Fibroblast of peridontal ligament (primary cell): ENCODE data around the gene BCL2.
"Not testable (repeated sequence)": the region's sequence is repeated elsewhere in the genome, so short reads cannot be mapped to it uniquely, and the experiment has no call there.

ENCODE experiments used
- DNase-seq: peaks from one replicate; pipeline ENCODE4 v3.0.0-alpha.2; 2010; ENCODE audit errors: extremely low read depth

The BCL2 gene

DNA sequence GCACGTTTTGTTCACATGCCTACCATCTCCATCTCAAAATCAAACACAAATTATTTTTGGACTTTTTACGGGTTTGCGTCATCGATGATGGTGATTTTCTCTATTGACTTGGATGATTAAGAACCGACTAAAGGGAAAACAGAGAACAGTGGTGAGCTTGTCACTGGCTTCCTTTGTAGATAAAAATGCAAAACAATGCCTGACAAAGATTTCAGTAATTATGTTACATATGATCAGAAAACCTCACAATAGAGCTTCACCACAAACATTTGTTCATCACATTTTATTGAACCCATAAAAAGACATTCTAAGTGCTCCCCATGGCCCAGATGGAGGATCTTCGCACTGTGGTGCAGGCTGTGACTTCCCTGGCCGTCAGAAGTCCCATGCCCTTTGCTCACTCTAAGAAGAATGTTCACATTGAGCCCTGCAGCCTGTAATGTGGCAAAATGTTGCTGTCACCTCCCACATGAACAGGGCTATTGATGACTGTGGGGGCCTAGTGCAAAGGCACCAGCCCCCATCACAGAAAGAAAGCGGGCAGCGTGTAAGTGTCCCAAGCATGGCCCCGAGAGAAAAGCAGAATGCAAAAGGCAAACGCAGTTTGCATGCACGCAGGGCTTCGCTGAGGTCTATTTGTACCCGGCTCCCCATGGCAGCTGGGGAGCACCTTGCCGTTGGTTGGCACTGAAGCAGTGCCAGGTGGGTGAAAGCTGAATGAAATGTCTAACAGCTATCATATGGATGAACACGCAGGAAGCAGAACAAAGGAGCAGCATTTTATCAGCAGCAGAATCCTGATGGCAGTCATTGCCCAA is 60.6 kb downstream of the BCL2 start:
- no peak for DNase-seq

DNA sequence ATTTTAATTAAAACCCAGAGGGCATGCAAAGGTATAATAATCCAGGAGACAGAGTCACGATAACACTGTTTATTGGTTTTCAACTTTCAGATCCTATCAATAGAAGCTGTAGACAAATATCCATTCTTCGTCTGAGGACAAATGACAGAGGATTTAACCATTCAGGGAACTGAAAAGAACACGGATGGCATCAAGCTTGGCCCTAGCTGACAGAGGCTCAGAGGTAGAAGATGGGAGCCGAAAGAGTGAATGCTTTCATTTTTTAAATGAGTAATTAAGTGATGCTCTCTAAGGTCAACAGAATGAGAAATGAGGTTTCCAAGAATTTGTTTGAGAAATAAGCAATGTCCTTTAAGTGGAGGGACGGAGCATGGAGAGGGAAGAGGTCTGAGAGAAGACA is 62.1 kb downstream of the BCL2 start:
- no peak for DNase-seq

DNA sequence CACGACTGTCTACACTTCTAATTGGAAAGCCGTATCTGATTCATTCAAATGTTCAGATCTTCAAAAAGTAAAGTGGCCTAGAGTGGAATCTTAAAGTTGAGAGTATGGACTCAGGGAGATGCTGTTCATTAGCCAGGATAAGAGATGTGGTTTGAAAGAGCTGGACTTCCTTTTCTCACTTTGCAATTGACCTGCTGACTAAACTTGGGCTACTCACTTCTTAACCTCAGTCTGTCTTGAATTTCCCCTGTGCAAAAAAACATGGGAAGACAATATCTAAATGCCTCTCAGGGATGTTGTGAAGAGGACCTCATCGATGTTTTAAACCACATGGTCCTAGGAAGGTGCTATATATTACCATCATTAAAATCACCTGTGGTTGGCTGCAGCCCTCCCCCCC is 64.1 kb downstream of the BCL2 start:
- DNase-seq, result no peak

DNA sequence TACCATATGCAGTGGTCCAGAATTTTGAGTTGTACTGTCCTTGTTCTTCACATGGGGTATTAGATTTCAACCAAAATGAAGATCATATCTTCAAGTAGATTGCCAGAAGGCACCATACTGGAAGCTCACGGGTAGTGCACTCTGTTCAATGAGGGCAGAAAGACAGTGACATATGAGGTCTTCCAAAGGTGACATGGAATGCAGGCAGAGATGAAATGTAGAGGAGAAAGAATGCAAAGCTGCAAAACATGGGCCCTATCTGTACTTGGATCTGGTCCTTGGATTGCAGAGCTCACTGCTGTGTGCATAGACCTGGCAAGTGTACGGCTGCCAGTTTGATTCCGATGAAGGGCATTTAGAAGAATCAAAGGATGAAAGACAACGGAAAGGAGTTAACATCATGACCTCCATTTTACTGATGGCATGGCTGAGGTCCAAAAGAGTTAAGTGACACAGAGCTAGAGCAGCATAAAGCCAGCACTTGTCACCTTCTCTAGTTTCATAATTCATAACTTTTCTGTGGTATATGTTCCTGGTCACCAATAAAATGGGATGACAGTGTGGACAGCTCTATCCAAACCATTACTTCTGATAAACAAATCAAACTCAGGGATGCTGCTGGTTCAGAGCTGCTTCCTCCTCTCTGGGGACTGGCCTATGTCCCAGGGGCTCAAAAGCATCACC is 64.7 kb downstream of the BCL2 start:
- DNase-seq, result no peak

DNA sequence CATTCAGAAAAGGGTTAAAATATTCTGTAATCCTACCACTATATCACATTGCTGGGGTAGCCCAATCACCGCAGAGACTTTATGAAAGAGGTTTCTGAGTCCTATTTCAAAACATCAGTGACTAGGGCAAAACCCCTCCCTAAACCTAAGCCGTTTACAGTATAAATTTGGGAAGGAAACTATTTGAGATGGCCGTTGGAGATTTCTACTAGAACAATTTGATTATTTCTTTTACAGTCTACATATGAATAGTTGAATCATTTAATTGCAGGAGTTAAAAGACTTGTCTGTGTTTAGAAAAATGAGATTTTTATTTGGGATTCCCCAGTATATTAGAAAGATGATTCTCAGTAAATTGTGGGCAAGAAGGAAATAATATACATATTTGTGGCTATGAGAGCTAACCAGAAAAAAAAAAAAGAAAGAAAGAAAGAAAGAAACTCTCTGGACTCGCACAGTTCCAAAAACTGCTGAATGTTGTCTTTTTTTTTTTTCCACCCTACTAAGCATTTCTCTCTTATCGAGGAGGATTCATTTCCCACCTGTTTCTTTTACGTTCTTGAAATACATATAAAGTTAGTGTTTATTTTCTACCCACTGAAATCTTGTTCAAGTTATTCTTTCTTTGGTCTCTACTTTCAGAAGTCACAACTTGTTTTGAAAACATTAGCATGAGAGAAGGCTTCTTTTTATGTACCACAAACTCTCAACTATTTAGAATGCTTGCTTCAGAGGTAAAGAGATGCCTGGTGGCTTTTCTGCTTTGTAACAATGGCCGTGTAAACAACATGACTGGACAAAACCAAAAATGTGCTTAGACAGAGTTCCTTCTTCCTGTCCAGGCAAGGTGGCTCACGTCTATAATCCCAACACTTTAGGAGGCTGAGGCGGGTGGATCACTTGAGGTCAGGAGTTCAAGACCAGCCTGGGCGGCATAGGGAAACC is 65.9 kb downstream of the BCL2 start:
- DNase-seq, result peak; percentile 89

DNA sequence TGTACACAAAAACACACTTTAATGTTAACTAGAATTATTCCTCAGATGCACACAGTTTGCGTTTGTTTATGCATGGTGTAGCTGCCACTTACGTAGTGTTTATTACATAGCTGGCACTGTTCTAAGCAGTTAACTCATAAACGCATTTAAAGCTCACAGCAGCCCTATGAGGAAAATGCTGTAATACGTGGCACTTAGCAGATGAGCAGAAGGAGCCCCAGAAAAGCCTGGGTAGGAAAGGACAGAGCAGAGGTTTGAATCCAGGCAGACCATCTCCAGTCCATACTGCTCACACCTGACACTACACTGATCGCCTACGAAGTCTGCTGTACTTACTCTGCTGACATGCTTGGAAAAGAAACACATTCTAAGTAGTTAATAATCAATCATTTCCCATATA is 66.6 kb downstream of the BCL2 start:
- DNase-seq, result no peak

DNA sequence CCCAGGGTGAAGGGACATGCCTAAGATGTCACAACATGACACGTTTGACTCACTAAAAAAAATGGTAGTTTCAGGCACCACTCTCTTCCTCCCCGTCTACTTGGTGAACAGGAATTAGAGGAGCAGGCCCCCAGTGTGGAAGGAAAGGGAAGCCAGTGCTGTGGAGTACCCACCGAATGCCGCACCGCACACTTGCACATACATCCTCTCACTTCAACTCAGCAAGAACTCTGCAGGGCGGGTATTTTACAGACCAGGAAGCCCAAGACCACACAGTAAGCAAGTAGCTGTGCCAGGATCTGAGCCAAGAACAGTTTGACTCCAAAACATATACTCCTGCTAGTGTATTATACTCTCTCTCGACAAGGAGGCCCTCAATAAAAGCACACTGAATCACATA is 69.8 kb downstream of the BCL2 start:
- DNase-seq, result no peak

DNA sequence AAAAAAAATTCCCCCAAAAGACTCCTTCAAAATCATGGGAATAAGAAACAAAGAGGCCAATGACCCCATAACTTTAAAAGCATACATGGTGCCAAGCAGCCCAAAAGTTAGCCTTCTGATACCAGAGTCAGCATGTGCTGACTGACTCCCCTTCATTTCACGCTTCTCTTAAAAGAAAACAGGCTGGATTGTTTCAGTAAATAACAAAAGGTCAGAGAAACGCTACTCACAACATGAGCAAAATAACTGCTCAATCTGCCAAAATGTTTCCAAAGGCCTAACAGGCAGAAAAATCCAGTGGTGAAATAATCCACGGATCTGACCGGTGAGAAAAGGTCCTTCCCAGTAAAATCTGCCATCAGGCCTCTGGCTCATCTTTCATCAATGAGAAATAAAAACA is 71.6 kb downstream of the BCL2 start:
- DNase-seq, result no peak

DNA sequence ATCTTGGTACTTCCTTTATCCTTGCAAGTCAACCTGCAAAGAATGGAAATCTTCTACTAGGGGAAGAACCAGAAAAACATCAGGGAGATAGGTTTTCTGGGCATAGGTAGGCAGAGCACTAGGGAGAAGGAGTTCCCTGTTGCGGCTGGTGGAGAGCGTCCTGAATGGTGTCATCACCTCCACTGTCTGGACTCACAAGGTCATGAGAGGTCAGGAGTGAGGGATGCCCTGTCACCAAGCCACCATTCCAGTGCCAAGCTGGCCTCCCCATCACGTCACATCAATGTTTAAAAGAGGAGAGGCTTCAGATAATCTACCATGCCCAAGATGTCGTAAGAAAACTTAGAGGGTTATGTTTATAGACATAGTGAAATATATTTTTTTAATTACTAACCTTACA is 72.1 kb downstream of the BCL2 start:
- no peak for DNase-seq

DNA sequence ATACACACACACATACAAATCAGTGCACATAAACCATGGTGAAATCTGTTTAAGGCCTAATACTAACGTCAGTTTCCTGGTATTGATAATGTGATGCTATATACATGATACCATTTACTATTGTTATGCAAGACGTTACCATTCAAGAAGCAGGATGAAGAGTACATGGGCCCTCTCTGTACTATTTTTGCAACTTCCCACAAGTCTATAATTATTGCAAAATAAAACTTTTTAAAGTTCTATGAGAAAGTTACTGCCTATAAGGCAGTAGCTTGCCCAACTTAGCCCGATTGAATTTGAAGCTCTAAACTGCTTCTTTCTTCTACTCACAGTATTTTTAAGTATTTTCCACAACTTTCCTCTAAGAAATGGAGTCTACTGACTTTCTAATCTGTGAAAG is 74.0 kb downstream of the BCL2 start:
- no peak for DNase-seq

DNA sequence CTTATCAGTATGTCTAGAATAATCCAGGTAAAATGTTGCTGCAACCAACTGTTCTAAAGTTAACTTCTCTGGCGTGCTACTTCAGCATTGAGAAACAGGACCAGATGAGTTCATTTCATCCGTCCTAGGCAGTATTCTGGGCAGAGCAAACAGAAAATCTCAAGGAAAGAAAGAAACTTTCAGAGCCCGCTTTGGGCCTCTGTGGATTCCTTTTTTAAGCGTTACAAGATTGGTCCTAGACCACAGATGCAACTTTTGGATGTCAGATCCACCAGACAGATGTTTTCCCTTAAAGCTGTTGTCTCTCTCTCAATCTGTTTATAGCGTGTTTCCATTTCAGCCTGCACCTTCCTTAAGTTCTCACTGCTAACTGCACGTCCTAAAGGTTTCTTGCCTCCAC is 75.0 kb downstream of the BCL2 start:
- peak; percentile 67 for DNase-seq

DNA sequence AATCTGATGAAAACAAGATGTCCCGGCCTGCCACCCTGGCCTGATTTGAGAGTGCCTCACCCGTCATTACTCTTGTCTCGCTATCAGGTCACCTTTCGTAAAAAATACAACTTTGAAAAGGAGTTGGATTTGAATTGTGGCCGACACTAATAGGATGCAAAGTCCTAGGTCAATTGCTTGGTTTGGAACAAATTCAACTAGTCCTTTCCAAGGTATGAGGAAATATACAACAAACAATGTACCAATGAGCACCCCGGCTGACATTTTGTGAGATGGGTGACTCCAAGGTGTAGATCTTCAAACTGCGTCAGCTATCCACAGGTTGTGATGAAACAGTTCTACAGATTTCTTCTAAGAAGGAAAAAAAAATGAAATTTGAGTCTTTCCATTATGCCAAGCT is 77.8 kb downstream of the BCL2 start:
- no peak for DNase-seq

DNA sequence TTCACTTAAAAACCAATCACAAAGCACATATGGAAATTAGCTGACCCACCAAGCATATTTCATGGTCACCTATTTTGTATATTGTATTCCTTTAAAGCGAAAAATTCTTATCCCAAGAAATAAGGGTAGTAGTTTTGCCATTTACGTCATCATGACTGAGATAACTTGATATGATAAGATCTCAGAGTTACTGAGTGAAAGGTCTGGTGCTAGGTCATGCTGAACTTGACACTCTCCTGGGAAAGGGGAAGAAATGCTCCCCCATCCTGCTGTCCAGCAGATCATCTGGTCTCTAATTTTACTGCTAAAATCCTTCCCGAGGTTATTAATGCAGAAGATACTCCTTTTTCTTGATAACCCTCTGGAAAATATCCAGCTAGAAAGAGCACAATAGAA is 78.3 kb downstream of the BCL2 start:
- DNase-seq, result no peak

DNA sequence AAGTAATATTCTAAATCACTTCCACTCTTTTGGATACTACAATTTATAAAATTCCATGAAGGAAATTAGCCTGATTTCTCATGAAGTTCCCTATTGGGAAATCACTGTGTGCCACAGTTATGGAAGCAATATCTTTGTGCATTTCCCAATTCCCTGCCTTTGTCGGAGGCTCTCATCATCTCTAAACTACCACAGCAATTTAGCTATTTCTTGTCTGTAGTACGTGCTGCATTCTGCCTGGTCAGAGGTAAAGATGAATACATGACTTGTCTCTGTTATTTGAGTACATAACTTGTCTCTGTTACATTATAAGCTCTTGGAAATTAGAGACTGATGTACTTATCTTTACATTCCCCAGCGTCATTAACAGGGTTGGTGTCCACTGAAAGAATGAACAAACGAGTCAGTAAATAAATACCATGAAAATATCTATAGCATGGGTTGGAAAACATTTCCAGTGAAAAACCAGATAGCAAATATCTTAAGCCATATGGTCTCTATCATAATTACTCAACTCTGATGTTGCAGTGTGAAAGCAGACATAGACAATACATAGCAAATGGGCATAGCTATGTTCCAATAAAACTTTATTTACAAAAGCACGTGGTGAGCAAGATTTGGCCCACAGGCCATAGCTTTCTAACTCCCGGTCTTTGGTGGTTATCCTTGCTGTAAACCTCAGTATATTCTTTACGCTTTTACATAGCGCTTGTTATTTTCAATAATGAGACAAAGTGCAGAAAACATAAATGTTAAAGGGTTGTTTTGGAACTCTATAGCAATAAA is 78.8 kb downstream of the BCL2 start:
- DNase-seq, result peak; percentile 78

DNA sequence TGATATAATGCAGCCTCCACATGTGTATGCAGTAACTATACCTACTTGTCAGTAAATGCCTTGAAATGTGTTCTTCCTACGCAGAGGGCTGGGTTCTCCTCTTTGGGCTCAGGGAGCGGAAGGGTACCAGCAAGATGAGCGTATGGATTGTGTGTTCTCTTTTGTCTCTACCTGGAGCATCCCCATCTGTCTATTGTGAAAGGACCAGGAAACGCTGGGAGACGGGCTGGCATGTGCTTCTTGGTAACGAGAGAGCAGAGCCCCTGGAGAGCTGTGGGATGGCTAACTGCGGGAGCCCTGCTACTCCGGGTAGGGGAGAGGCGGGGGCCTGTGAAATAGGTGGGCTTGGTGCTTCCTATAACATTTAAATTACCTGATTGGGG is 80.9 kb downstream of the BCL2 start:
- DNase-seq, result no peak

DNA sequence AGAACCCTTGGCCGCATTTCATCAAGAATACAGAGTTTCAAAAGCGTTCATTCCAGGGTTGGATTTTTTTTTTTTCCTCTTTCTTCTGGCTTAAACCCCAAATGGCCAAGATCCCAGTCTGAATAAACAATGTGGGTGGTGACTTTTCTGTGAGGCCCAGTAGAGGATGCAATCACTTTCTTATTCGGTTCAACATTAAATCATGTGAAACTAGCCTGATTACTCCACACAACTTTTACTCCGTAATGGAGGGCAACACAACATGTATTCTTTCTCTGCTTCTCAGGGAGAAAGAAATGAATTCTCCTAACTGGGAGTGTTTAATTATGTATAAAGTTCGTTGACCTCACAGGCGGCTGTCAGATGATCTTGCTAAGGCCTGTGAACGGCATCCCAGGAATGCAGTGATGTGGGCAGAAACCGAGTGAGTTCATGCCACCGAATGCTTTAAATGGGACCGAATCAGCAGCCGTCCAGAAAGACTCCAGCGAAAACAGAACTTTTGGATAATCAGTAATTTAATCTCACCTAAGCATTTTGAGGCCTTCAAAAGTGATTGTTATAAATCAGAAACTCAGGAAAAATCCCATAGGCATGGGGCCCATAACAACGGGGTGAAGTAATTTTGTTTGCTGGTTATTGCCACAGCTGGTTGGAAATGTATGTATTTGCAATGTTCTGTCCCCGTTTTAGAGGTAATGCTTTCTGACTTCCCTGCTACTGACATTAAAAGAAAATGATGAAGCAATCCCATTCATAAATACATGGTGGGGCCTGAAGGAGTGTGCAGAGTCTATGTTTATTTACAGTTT is 81.5 kb downstream of the BCL2 start:
- peak; percentile 98 for DNase-seq

DNA sequence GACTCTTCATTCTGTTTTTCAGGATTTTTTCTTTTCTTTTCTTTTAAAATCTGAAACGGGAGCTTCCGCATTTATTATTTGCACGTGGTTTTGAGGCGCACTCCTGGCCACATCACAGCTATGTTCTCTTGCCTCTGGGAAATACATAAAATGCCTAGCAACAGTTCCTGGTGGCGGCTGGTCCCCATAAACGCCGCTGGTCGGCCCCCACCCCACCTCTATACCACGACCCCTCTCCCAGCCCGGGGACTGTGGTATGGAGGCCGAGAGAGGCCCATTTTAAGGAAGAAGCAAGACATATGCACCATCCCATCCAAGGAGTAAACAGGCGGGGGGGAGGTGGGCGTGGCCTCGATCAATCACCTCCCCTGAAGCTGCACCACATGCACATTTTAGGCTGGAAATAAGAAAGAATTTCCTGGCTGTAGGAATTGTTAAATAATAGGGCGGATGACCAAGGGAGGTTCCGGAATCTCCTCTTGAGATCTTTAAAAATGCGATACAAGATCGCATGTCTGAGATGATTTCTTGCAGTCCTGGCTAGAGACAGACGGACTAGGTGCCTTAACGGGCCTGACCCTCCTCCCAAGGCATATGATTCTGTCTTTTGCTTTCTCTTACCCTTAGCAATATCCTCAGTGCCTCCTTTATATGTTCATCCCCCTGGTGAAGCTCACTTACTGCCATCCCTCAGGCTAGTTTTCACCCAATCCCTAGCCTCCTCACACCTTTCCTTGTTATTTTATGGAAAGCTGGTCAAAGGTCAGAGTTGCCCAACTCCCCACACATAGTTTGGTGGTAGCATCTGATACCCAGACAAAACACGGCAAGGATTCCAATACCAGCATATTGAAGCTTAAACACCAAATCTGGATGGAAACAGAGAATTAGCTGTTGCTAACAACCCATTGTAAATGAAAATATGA is 82.4 kb downstream of the BCL2 start:
- no peak for DNase-seq

DNA sequence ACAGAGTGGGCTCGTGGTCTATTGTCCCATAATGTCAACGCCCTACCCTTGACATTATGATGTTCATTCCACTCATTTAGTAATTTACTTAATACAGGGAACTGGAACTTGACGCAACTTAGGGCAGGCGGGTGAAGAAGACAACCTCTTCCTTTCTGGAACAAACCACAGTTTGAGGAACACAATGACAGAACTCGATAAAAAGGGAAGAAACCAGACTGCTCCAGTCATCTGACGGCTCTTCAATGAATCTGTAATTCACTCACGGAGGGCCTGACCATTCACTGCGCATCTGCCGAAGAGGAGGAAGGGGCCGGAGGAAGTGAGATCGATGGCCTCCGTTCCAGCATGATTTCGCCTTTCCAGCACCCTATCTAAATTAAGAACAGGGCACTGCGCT is 83.2 kb downstream of the BCL2 start:
- DNase-seq, result no peak

DNA sequence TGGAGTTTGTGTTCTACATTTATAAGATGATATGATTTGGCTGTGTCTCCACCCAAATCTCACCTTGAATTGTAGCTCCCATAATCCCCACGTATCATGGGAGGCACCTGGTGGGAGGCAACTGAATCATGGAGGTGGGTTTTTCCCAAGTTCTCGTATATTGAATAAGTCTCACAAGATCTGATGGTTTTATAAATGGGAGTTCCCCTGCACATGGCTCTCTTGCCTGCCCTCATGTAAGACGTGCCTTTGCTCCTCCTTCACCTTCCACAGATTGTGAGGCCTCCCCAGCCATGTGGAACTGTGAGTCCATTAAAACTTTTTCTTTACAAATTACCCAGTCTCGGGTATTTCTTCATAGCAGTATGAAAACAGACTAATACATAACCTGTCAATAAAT is 83.6 kb downstream of the BCL2 start:
- DNase-seq, result not testable (repeated sequence)

DNA sequence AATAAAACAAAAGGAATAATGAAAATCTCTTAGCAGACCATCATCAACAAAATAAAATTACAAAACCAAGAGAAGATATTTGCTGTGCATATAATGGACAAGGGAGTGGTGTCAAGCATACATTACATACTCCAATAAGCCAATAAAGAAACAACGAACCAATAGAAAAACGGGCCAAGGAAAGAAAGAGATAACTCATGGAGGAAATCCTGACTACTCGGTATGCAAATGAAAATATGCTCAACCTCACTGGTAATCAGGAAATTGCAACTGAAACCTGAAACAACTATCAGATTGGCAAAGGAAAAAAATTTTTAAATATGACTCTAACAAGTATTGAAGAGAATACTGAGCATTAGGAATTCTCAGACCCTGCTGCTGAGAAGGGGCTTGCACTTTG is 84.7 kb downstream of the BCL2 start:
- DNase-seq, result no peak
